ENCODE results near the gene MORN1.

DNA sequence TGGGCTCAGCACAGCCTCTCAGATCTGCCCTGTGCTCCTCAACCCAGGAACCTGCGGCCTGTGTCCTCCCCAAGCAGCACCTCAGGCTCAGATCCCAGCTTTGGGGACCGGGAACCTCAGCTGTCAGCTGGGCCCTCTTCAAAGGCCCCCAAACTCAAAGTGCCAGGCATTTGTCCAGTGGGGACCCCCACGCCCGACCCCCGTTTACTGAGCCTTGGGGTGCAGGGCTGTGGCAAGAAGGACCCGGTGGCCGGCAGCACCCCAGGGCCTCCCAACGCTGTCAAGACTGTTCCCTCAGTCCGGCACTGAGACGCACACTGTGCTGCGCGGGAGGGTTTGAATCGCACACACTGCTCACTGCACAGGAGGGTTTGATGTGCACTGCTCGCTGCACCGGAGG, 35.0 kb downstream of the MORN1 start:
- TF ChIP-seq EZH2 (IDR thresholded peaks at IDR 0.05; ENCODE audit: borderline replicate concordance, low read depth, low read length, severe bottlenecking): no peak
- no peak for TF ChIP-seq POLR2A (IDR thresholded peaks at IDR 0.05; ENCODE audit: low read depth, low read length)
- TF ChIP-seq, protein P1, sequence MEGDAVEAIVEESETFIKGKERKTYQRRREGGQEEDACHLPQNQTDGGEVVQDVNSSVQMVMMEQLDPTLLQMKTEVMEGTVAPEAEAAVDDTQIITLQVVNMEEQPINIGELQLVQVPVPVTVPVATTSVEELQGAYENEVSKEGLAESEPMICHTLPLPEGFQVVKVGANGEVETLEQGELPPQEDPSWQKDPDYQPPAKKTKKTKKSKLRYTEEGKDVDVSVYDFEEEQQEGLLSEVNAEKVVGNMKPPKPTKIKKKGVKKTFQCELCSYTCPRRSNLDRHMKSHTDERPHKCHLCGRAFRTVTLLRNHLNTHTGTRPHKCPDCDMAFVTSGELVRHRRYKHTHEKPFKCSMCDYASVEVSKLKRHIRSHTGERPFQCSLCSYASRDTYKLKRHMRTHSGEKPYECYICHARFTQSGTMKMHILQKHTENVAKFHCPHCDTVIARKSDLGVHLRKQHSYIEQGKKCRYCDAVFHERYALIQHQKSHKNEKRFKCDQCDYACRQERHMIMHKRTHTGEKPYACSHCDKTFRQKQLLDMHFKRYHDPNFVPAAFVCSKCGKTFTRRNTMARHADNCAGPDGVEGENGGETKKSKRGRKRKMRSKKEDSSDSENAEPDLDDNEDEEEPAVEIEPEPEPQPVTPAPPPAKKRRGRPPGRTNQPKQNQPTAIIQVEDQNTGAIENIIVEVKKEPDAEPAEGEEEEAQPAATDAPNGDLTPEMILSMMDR (IDR thresholded peaks at IDR 0.05; ENCODE audit: extremely low read depth in 1 of 2, insufficient read depth in 1 of 2, low read depth in 1 of 2, low read length in 2 of 2): no peak
- no peak for TF ChIP-seq POLR2AphosphoS5 (IDR thresholded peaks at IDR 0.05; ENCODE audit: insufficient read depth, low read depth, low read length)
- TF ChIP-seq, protein P2, sequence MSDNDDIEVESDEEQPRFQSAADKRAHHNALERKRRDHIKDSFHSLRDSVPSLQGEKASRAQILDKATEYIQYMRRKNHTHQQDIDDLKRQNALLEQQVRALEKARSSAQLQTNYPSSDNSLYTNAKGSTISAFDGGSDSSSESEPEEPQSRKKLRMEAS (IDR thresholded peaks at IDR 0.05; ENCODE audit: insufficient read depth, insufficient read length): no peak
- TF ChIP-seq FOS (IDR thresholded peaks at IDR 0.05; ENCODE audit: borderline replicate concordance, insufficient read depth, low read length): no peak
- TF ChIP-seq GATA2 (IDR thresholded peaks at IDR 0.05; ENCODE audit: insufficient read depth, insufficient read length, low read depth, low read length): no peak
- TF ChIP-seq MYC (IDR thresholded peaks at IDR 0.05; ENCODE audit: low read depth, low read length): no peak
- TF ChIP-seq JUN (IDR thresholded peaks at IDR 0.05; ENCODE audit: borderline replicate concordance, insufficient read depth, insufficient read length, low read depth): no peak
